ENCODE results near the gene FANCE. TPM values are rescaled to one million over a fixed set of nuclear protein-coding genes. Genes with fewer than 3 reads are reported as not detected.

The FANCE gene
- total RNA-seq, 2 experiments from 2014 or later = 1.6 to 1.7 TPM

- no peak for ATAC-seq (ENCODE audit: poor library complexity)
- H3K4me1 Mint-ChIP-seq (ENCODE audit: low read depth) = peaks cover 5% of the 10 kb centered on the region
- no peak for TF ChIP-seq CTCF (IDR thresholded peaks at IDR 0.05)
- H3K27me3 Mint-ChIP-seq = no peaks in the 10 kb centered on the region
- no peaks in the 10 kb centered on the region for H3K27me3 ChIP-seq (ENCODE audit: control insufficient read depth in 1 of 2, insufficient read depth in 2 of 2, low read length in 2 of 2)
- H3K36me3 Mint-ChIP-seq (ENCODE audit: low read depth) = peaks cover 5% of the 10 kb centered on the region
- H3K36me3 ChIP-seq (ENCODE audit: insufficient read depth, low read length) = no peaks in the 10 kb centered on the region
- H3K4me1 ChIP-seq (ENCODE audit: insufficient read depth, low read length) = peaks cover 14% of the 10 kb centered on the region
- H3K27ac ChIP-seq (ENCODE audit: low read depth in 1 of 2, low read length in 2 of 2) = no peak overlapping the region
- intact Hi-C loops (cut with DNase I, micrococcal nuclease) = no loop called here
- CTCF ChIA-PET = no interaction called here
- H3K4me3 ChIP-seq (ENCODE audit: low read length) = no peak overlapping the region
- DNase-seq = no peak
- H3K9me3 ChIP-seq (ENCODE audit: control insufficient read depth in 1 of 2, insufficient read depth in 1 of 2, low read length in 2 of 2) = no peaks in the 10 kb centered on the region
- no peaks in the 10 kb centered on the region for H3K9me3 Mint-ChIP-seq
- peak overlapping the region; percentile 40 for H3K27ac Mint-ChIP-seq
- H3K4me3 Mint-ChIP-seq = no peak overlapping the region
- POLR2A ChIA-PET = no interaction called here
Measured at GRCh38 chr6:35403544-35404442, 48.3 kb upstream of the FANCE start.

DNA sequence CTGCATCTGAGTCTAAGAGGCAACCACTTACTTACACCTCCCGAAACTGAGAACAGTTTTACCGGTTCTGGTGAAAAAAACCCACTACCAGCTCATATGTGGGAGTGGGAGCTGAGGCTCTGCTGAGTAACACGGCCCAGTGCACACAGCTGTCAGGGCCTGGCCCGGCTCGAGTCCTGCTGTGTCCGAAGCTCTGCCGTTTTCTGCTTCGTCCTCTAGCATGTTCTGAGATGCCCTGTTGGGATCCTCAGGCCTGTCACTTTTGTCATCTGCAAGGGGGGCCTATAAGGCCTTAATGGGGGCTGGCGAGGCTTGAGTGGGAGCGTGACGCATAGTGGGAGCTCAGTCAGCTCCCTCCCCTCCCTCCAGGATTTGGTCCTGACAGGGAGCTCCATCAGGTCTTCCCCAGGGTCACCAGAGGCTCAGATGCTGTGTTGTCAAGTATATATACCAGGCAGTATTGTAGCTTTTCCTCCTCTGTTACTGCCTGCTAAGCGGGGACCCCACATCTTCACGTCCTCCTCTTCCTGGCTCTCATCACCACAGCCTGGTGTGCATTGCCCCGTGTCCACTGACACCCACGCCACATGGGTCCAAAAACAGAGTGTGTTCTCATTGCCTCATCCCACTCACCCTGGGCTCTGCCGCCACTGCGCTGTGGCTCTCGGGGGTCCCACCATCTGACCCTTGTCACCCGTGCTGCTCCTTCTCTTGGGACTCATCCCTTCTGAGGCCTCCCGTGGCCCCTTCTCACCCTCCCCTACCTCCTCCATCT is 45.2 kb upstream of the FANCE start:
- POLR2A ChIA-PET = interaction anchor here (1.2 kb wide), 1 partner anchor 13 kb away, joined by 4 read pairs; no protein-coding TSS in a partner anchor
- Mint-ChIP-seq H3K9me3 (no peaks in the 10 kb centered on the region), H3K27me3 (no peaks in the 10 kb centered on the region), H3K4me3 (no peak overlapping the region), H3K27ac (no peak overlapping the region), H3K36me3 (ENCODE audit: low read depth) (peaks cover 21% of the 10 kb centered on the region), H3K4me1 (ENCODE audit: low read depth) (peaks cover 28% of the 10 kb centered on the region)
- H3K9me3 ChIP-seq (ENCODE audit: control insufficient read depth in 1 of 2, insufficient read depth in 1 of 2, low read length in 2 of 2) = no peaks in the 10 kb centered on the region
- no peak overlapping the region for H3K27ac ChIP-seq (ENCODE audit: low read depth in 1 of 2, low read length in 2 of 2)
- peaks cover 12% of the 10 kb centered on the region for H3K36me3 ChIP-seq (ENCODE audit: insufficient read depth, low read length)
- DNase-seq (no peak), ATAC-seq (ENCODE audit: poor library complexity) (no peak)
- peaks cover 14% of the 10 kb centered on the region for H3K4me1 ChIP-seq (ENCODE audit: insufficient read depth, low read length)
- H3K27me3 ChIP-seq (ENCODE audit: control insufficient read depth in 1 of 2, insufficient read depth in 2 of 2, low read length in 2 of 2) = no peaks in the 10 kb centered on the region
- CTCF ChIA-PET = no interaction called here
- intact Hi-C loops (cut with DNase I, micrococcal nuclease) = no loop called here
- no peak overlapping the region for H3K4me3 ChIP-seq (ENCODE audit: low read length)
- TF ChIP-seq CTCF (IDR thresholded peaks at IDR 0.05) = no peak

DNA sequence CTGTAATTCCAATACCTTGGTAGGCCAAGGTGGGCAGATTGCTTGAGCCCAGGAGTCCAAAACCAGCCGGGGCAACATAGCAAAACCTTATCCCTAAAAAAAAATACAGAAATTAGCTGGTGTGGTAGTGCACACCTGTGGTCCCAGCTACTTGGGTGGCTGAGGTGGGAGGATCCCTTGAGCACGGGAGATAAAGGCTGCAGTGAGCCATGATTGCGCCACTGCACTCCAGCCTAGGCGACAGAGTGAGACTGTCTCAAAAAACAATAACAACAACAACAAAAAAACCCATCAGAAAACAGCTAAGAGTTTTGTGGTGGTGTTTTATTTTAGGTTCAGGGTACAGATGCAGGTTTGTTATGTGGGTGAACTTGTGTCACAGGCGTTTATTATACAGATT is 42.9 kb upstream of the FANCE start:
- H3K9me3 Mint-ChIP-seq = no peaks in the 10 kb centered on the region
- peaks cover 31% of the 10 kb centered on the region for H3K36me3 ChIP-seq (ENCODE audit: insufficient read depth, low read length)
- no peaks in the 10 kb centered on the region for H3K27me3 ChIP-seq (ENCODE audit: control insufficient read depth in 1 of 2, insufficient read depth in 2 of 2, low read length in 2 of 2)
- H3K9me3 ChIP-seq (ENCODE audit: control insufficient read depth in 1 of 2, insufficient read depth in 1 of 2, low read length in 2 of 2) = no peaks in the 10 kb centered on the region
- H3K27ac ChIP-seq (ENCODE audit: low read depth in 1 of 2, low read length in 2 of 2) = peak overlapping the region in 1 of 2 donors; percentile 11
- CTCF ChIA-PET = no interaction called here
- peaks cover 45% of the 10 kb centered on the region for H3K36me3 Mint-ChIP-seq (ENCODE audit: low read depth)
- H3K4me1 Mint-ChIP-seq (ENCODE audit: low read depth) = peaks cover 25% of the 10 kb centered on the region
- H3K4me1 ChIP-seq (ENCODE audit: insufficient read depth, low read length) = peaks cover 12% of the 10 kb centered on the region
- peak overlapping the region; percentile 24 for H3K27ac Mint-ChIP-seq
- H3K27me3 Mint-ChIP-seq = no peaks in the 10 kb centered on the region
- no peak for TF ChIP-seq CTCF (IDR thresholded peaks at IDR 0.05)
- H3K4me3 ChIP-seq (ENCODE audit: low read length) = no peak overlapping the region
- no peak overlapping the region for H3K4me3 Mint-ChIP-seq
- POLR2A ChIA-PET = interaction anchor here (0.6 to 0.8 kb wide), 2 partner anchors 67 to 143 kb away, joined by 3 read pairs; partner anchors contain the start of gene PPARD
- ATAC-seq (ENCODE audit: poor library complexity) (no peak), DNase-seq (no peak)
- intact Hi-C loops (cut with DNase I, micrococcal nuclease) = no loop called here

Data from CD4-positive, alpha-beta T cell (primary cell).